GM23338 (cell line): Measurements from ENCODE around the gene NAA30. TPM values are rescaled to one million over a fixed set of nuclear protein-coding genes. Genes with fewer than 3 reads are reported as not detected.
A peak's percentile ranks its signal among the peaks of the same experiment; 100 is the strongest.

ENCODE experiments used
- ATAC-seq: fragments of 200-7000 bp; cut with Tn5 transposase; 3 replicates; pipeline ENCODE4 v1.9.1; 2020
- DNase-seq: peaks from one replicate; pipeline ENCODE4 v3.0.0-alpha.2; 2015; ENCODE audit warnings: low spot score
- H2AFZ ChIP-seq: fragments of 200-600 bp; sonication (generic); 2 replicates; pipeline ENCODE4 v1.8.0; 2016; ENCODE audit warnings: antibody characterized with exemption, mild to moderate bottlenecking, moderate library complexity
- H3F3A ChIP-seq: fragments of 200-600 bp; sonication (generic); replicated peaks from 2 replicates; pipeline ENCODE4 v1.8.0; 2017; ENCODE audit warnings: antibody characterized with exemption, mixed run types, low read depth
- H3K27ac ChIP-seq: fragments of 200-600 bp; sonication (generic); 2 replicates; pipeline ENCODE4 v1.6.1; 2016; ENCODE audit warnings: low read depth
- H3K27me3 ChIP-seq: fragments of 200-600 bp; sonication (generic); 2 replicates; pipeline ENCODE4 v1.8.0; 2016; ENCODE audit warnings: mild to moderate bottlenecking, mixed run types, moderate library complexity; ENCODE audit not compliant: insufficient read depth
- H3K36me3 ChIP-seq: fragments of 200-600 bp; sonication (generic); 2 replicates; pipeline ENCODE4 v1.8.0; 2016; ENCODE audit warnings: mild to moderate bottlenecking; ENCODE audit not compliant: insufficient read depth
- H3K4me1 ChIP-seq: fragments of 200-600 bp; sonication (generic); 2 replicates; pipeline ENCODE4 v1.8.0; 2016; ENCODE audit warnings: mild to moderate bottlenecking, moderate library complexity; ENCODE audit not compliant: insufficient read depth
- H3K4me2 ChIP-seq: fragments of 200-600 bp; sonication (generic); 2 replicates; pipeline ENCODE4 v1.7.1; 2017; ENCODE audit warnings: mixed run types
- H3K4me3 ChIP-seq: fragments of 200-600 bp; sonication (generic); 2 replicates; pipeline ENCODE4 v1.6.1; 2016; ENCODE audit warnings: mixed run types
- H3K79me2 ChIP-seq: fragments of 200-600 bp; sonication (generic); replicated peaks from 2 replicates; pipeline ENCODE4 v1.8.0; 2017; ENCODE audit warnings: mild to moderate bottlenecking; ENCODE audit not compliant: insufficient read depth
- H3K9me2 ChIP-seq: fragments of 200-600 bp; sonication (generic); 2 replicates; pipeline ENCODE4 v1.8.0; 2017; ENCODE audit not compliant: insufficient read depth
- H4K20me1 ChIP-seq: fragments of 200-600 bp; sonication (generic); replicated peaks from 2 replicates; pipeline ENCODE4 v1.8.0; 2017; ENCODE audit warnings: mild to moderate bottlenecking; ENCODE audit not compliant: insufficient read depth
- H3K27ac Mint-ChIP-seq: 2 replicates; pipeline ENCODE4 v1.8.0; 2020; ENCODE audit warnings: inconsistent platforms, mild to moderate bottlenecking, moderate library complexity, mixed read lengths
- H3K27me3 Mint-ChIP-seq: 3 replicates; pipeline ENCODE4 v1.8.0; 2022; ENCODE audit warnings: low read depth, mild to moderate bottlenecking, moderate library complexity, mixed read lengths, inconsistent platforms; ENCODE audit not compliant: insufficient read depth, poor library complexity
- H3K36me3 Mint-ChIP-seq: 3 replicates; pipeline ENCODE4 v1.8.0; 2021; ENCODE audit warnings: low read depth, mild to moderate bottlenecking, inconsistent platforms, moderate library complexity, mixed read lengths
- H3K4me1 Mint-ChIP-seq: 3 replicates; pipeline ENCODE4 v1.8.0; 2020; ENCODE audit warnings: mild to moderate bottlenecking, inconsistent platforms, mixed read lengths
- H3K4me3 Mint-ChIP-seq: 3 replicates; pipeline ENCODE4 v1.8.0; 2021; ENCODE audit warnings: moderate library complexity, mild to moderate bottlenecking, inconsistent platforms, mixed read lengths
- H3K9me3 Mint-ChIP-seq: 3 replicates; pipeline ENCODE4 v1.8.0; 2020; ENCODE audit warnings: moderate library complexity, mild to moderate bottlenecking, inconsistent platforms, mixed read lengths
- CREB1 ChIP-seq: fragments of 250-450 bp; sonication (Bioruptor Pico); IDR thresholded peaks from 2 replicates; pipeline ENCODE4 v1.5.0; 2020; ENCODE audit warnings: low read depth, mild to moderate bottlenecking, moderate library complexity
- EZH2 ChIP-seq: fragments of 200-600 bp; sonication (generic); IDR thresholded peaks from one replicate; pipeline ENCODE4 v1.8.0; 2017; ENCODE audit warnings: antibody characterized with exemption, mild to moderate bottlenecking, low read depth; ENCODE audit not compliant: unreplicated experiment
- EZH2phosphoT487 ChIP-seq: fragments of 200-600 bp; sonication (generic); IDR thresholded peaks from one replicate; pipeline ENCODE4 v1.8.1; 2018; ENCODE audit warnings: antibody characterized with exemption; ENCODE audit not compliant: unreplicated experiment
- POLR2AphosphoS5 ChIP-seq: IDR thresholded peaks from 2 replicates; pipeline ENCODE4 v1.6.1; 2016; ENCODE audit warnings: antibody characterized with exemption, low read depth
- STAT1 ChIP-seq: IDR thresholded peaks from one replicate; pipeline ENCODE4 v1.6.1; 2016; ENCODE audit warnings: antibody characterized with exemption; ENCODE audit not compliant: unreplicated experiment
- ZNF114 ChIP-seq: fragments of 250-450 bp; sonication (Bioruptor Pico); IDR thresholded peaks from 2 replicates; pipeline ENCODE4 v1.5.0; 2020; ENCODE audit warnings: mild to moderate bottlenecking, moderate library complexity
- polyA plus RNA-seq: library from polyadenylated mRNA; unstranded; fragments of >200 nt; fragmentation: Nextera tagmentation; extraction: Ambion mirVana; gene quantifications from 2 replicates; pipeline ENCODE4 v1.2.1, GENCODE V29; 2016
- total RNA-seq: library from RNA; depleted of rRNA; stranded (reverse); fragments of >200 nt; shearing (Covaris generic); gene quantifications from 2 replicates; pipeline ENCODE4 v1.2.3, GENCODE V29; 2014
- TF ChIP-seq, protein P1 (sequence below): fragments of 250-450 bp; sonication (Bioruptor Pico); IDR thresholded peaks from 2 replicates; pipeline ENCODE4 v1.5.0; 2020; ENCODE audit warnings: mild to moderate bottlenecking, moderate library complexity
- TF ChIP-seq, protein P2 (sequence below): IDR thresholded peaks from one replicate; pipeline ENCODE4 v1.6.1; 2018; ENCODE audit warnings: antibody characterized with exemption; ENCODE audit not compliant: unreplicated experiment
- TF ChIP-seq, protein P3 (sequence below): IDR thresholded peaks from 2 replicates; pipeline ENCODE4 v1.6.1; 2016; ENCODE audit warnings: antibody characterized with exemption

The NAA30 gene
- total and polyA plus RNA-seq, 2 experiments from 2014 or later = 7.5 to 27.1 TPM

GRCh38 chr14:57401501-57401900 lies 11.1 kb downstream of the NAA30 start (continued):
- TF ChIP-seq, protein P1, sequence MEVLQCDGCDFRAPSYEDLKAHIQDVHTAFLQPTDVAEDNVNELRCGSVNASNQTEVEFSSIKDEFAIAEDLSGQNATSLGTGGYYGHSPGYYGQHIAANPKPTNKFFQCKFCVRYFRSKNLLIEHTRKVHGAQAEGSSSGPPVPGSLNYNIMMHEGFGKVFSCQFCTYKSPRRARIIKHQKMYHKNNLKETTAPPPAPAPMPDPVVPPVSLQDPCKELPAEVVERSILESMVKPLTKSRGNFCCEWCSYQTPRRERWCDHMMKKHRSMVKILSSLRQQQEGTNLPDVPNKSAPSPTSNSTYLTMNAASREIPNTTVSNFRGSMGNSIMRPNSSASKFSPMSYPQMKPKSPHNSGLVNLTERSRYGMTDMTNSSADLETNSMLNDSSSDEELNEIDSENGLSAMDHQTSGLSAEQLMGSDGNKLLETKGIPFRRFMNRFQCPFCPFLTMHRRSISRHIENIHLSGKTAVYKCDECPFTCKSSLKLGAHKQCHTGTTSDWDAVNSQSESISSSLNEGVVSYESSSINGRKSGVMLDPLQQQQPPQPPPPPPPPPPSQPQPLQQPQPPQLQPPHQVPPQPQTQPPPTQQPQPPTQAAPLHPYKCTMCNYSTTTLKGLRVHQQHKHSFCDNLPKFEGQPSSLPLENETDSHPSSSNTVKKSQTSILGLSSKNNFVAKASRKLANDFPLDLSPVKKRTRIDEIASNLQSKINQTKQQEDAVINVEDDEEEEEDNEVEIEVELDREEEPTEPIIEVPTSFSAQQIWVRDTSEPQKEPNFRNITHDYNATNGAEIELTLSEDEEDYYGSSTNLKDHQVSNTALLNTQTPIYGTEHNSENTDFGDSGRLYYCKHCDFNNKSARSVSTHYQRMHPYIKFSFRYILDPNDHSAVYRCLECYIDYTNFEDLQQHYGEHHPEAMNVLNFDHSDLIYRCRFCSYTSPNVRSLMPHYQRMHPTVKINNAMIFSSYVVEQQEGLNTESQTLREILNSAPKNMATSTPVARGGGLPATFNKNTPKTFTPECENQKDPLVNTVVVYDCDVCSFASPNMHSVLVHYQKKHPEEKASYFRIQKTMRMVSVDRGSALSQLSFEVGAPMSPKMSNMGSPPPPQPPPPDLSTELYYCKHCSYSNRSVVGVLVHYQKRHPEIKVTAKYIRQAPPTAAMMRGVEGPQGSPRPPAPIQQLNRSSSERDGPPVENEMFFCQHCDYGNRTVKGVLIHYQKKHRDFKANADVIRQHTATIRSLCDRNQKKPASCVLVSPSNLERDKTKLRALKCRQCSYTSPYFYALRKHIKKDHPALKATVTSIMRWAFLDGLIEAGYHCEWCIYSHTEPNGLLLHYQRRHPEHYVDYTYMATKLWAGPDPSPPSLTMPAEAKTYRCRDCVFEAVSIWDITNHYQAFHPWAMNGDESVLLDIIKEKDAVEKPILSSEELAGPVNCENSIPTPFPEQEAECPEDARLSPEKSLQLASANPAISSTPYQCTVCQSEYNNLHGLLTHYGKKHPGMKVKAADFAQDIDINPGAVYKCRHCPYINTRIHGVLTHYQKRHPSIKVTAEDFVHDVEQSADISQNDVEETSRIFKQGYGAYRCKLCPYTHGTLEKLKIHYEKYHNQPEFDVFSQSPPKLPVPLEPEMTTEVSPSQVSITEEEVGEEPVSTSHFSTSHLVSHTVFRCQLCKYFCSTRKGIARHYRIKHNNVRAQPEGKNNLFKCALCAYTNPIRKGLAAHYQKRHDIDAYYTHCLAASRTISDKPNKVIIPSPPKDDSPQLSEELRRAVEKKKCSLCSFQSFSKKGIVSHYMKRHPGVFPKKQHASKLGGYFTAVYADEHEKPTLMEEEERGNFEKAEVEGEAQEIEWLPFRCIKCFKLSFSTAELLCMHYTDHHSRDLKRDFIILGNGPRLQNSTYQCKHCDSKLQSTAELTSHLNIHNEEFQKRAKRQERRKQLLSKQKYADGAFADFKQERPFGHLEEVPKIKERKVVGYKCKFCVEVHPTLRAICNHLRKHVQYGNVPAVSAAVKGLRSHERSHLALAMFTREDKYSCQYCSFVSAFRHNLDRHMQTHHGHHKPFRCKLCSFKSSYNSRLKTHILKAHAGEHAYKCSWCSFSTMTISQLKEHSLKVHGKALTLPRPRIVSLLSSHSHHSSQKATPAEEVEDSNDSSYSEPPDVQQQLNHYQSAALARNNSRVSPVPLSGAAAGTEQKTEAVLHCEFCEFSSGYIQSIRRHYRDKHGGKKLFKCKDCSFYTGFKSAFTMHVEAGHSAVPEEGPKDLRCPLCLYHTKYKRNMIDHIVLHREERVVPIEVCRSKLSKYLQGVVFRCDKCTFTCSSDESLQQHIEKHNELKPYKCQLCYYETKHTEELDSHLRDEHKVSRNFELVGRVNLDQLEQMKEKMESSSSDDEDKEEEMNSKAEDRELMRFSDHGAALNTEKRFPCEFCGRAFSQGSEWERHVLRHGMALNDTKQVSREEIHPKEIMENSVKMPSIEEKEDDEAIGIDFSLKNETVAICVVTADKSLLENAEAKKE = no peak
- no peak for TF ChIP-seq POLR2AphosphoS5

DNA sequence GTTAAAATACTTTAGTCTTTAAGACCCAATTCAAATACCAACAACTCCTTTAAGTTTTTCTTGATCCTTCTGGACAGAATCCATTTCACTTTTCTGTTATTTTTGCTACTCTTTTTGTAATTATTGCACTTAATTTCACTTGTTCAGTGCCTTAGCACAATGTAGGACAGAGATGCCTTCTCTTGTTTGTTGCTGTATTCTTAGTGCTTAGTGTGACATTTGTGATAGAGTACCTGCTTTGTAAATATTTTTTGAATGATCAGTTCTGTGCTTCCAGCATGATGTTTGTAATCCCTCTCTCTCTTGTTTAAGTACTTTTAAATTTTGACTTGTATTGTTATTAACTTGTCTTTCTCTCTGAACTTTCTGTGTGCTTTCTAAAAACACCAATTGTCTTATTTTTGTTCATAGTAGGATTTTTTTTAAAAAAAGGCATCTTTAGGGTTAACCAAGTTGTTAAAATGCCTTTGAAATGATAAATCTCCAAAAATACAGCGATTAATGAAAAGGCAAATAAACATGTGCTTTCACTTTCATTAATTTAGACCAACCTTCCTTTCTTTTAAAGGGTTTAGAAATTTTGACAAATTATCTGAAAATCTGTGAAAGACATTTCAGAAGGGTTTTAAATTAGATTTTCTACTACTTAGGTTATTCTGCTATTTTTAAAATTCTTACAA lies 11.9 kb downstream of the NAA30 start:
- Histone ChIP-seq H3K9me2 (no peaks in the 10 kb centered on the region), H3K27me3 (no peaks in the 10 kb centered on the region), H3K4me1 (no peaks in the 10 kb centered on the region), H4K20me1 (peaks cover 4% of the 10 kb centered on the region; the same call in 1 of the 2 replicates), H2AFZ (no peak overlapping the region), H3K79me2 (peaks cover 37% of the 10 kb centered on the region), H3K27ac (no peak overlapping the region), H3K4me3 (no peak overlapping the region), H3K4me2 (no peak overlapping the region), H3K36me3 (peaks cover 9% of the 10 kb centered on the region), H3F3A (no peaks in the 10 kb centered on the region)
- no peak overlapping the region for H3K4me3 Mint-ChIP-seq
- DNase-seq = no peak
- H3K27ac Mint-ChIP-seq = 0 out of 2 replicates have a peak overlapping the region, but pooled peaks have one; percentile 2
- H3K9me3 Mint-ChIP-seq = no peaks in the 10 kb centered on the region
- H3K27me3 Mint-ChIP-seq = no peaks in the 10 kb centered on the region
- no peaks in the 10 kb centered on the region for H3K4me1 Mint-ChIP-seq
- ATAC-seq = no peak
- peaks cover 22% of the 10 kb centered on the region for H3K36me3 Mint-ChIP-seq
- TF ChIP-seq CREB1 (no peak), EZH2phosphoT487 (no peak), POLR2AphosphoS5 (no peak), STAT1 (no peak), ZNF114 (CRISPR knock-in tag) (no peak), EZH2 (no peak)
- TF ChIP-seq, protein P2, sequence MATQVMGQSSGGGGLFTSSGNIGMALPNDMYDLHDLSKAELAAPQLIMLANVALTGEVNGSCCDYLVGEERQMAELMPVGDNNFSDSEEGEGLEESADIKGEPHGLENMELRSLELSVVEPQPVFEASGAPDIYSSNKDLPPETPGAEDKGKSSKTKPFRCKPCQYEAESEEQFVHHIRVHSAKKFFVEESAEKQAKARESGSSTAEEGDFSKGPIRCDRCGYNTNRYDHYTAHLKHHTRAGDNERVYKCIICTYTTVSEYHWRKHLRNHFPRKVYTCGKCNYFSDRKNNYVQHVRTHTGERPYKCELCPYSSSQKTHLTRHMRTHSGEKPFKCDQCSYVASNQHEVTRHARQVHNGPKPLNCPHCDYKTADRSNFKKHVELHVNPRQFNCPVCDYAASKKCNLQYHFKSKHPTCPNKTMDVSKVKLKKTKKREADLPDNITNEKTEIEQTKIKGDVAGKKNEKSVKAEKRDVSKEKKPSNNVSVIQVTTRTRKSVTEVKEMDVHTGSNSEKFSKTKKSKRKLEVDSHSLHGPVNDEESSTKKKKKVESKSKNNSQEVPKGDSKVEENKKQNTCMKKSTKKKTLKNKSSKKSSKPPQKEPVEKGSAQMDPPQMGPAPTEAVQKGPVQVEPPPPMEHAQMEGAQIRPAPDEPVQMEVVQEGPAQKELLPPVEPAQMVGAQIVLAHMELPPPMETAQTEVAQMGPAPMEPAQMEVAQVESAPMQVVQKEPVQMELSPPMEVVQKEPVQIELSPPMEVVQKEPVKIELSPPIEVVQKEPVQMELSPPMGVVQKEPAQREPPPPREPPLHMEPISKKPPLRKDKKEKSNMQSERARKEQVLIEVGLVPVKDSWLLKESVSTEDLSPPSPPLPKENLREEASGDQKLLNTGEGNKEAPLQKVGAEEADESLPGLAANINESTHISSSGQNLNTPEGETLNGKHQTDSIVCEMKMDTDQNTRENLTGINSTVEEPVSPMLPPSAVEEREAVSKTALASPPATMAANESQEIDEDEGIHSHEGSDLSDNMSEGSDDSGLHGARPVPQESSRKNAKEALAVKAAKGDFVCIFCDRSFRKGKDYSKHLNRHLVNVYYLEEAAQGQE = no peak
- TF ChIP-seq, protein P3, sequence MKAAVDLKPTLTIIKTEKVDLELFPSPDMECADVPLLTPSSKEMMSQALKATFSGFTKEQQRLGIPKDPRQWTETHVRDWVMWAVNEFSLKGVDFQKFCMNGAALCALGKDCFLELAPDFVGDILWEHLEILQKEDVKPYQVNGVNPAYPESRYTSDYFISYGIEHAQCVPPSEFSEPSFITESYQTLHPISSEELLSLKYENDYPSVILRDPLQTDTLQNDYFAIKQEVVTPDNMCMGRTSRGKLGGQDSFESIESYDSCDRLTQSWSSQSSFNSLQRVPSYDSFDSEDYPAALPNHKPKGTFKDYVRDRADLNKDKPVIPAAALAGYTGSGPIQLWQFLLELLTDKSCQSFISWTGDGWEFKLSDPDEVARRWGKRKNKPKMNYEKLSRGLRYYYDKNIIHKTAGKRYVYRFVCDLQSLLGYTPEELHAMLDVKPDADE = no peak
